ENCODE data around the gene BCL11A.

Gene BCL11A

DNA sequence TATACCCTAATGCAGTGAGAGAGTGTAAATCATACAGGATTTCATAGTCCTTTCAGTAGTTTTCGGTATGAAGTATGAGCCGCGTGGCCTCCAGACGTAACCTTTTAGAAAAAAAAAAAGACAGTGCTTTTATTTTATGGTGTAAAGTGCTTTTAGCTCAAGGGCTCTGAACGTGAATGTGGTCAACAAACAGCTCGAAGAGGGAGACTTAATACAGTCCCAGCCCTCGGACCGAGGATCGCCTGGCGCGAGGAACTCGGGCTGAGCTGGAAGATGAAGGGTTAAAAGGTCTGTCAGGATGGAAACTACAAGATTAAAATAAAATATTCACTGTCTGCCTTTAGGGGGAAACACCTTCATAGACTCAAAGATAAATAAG, 4.0 kb upstream of the BCL11A start:
- no peak for DNase-seq

DNA sequence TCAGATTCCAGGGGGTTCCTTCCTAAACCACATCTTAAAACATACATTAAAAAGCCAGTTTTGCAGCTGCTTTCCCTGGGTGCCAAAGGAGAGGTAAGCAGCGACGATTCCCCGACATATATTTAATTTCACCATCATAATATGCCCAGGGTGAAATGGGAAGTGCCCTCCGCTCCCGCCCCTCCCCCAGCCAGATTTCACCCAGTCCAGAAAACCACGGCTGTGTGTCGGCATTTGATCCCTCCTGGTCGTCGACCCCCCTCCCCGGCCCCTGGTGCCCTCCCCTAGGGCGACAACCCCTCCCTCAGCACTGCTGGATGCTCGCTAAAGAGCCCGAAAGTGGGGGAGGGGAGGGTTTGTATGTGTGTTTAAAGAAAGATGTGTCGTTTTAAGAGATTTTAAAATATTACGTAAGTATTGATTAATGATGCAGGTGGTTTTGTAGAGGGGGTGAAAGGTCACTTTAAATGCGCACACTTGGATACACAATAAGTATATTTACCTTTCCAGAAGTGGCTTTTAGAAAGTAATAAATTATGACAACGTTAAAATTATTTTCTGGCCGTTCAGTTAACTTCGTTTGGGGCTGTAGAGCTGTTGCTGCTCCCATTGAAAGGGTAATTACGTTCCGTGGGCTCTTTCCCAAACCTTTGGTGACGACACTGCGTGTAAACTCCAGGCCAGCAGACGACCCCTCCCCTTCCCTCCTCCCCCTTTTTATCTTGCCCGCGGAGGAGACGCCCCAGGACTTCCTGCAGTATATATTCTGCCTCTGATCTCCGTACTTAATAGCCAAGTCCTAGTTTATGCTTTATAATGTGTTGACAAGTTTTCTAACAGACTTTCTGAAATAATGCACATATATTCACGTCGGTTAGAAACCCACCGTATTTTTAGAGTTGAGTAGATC, 3.4 kb upstream of the BCL11A start:
- peak; percentile 82 to 95 for DNase-seq

DNA sequence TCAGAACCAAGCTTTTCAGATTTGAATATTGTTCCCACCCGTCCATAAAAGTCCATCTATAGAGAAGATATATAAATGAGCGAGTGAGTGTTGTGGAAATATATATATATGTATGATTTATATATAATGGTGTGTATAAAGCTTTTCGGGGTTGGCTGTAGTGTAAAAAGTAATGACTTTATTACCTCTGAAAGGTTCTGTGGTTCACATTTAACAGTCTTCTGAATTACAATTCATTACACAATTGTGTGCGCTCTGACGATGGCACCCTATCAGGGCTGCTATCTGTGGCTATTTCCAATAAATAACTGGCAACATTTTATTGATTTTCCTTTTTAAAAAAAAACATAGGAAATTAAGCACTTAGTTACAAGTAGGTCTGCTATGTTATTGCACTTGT, 2.7 kb upstream of the BCL11A start:
- DNase-seq: no peak

DNA sequence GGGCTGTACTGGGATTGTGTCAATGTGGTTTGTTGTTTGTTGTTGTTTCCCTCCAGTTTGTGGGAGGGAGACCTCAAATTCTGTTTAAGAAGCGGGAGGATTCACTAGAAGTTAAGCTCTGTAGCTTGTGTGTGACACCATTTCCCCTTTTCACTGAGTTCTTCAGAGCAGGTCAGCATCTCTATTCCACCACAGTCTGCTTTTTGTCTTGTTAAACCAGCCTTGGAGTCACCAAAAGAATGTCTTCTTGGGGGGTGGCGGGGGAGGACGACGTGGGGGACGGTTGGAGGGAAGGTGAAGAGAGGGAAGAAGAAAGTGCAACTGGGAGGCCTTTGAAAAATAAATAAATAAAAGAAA, 2.3 kb upstream of the BCL11A start:
- DNase-seq: no peak

DNA sequence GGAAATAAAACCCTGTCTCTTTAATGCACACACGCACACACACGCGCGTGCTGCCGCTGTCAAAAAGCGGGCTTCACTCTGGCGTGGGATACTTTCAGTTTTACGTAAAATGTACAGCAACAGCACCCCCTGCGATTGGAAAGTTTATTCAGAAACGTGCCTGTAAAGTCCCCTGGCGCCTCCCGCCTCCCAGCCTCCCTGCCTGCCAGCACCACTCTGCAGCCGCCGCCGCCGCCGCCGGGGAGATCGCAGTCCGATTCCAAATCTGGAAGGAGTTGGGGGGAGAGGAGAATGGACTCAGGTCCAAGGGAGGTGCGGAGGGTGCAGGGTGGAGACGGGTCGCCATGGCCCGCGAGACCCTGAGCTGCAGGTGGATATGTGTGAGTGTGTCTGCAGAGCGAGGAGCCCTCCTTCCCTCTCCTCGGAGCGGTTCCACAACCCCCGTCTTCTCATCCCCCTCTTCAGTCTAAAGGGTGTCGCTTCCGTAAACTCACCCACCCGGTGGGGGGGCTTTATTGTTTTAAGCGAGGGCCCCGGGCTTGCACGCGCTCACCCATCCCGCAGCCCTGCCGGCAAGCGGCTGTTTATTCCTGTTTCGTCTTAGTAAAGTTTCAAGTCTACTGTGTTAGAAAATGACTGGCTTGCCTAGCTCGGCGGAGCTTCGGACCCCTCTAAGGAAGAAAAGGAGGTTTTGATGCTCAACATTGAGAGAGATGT, 1.8 kb upstream of the BCL11A start:
- DNase-seq: peak; percentile 47 to 66

DNA sequence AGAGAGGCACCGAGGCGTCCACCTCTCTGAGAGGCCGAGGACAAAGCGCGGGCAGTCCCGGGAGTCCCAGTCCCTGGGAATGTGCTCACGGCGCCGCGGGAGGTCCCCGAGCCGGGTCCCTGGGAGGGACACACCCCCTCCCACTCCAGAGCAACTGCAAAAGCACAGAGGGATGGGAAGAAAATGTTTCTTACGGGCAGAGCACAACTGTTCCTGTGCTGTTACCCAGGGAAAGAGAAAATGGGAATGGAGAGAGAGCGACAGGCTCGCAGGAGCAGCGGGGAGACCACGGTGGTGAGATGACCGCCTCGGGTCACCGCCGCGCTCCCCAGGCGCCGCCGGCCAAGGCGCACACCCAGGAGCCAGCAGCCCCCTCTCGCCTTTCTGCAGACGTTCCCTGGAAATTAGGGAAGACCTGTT, 1.2 kb upstream of the BCL11A start:
- DNase-seq: no peak

DNA sequence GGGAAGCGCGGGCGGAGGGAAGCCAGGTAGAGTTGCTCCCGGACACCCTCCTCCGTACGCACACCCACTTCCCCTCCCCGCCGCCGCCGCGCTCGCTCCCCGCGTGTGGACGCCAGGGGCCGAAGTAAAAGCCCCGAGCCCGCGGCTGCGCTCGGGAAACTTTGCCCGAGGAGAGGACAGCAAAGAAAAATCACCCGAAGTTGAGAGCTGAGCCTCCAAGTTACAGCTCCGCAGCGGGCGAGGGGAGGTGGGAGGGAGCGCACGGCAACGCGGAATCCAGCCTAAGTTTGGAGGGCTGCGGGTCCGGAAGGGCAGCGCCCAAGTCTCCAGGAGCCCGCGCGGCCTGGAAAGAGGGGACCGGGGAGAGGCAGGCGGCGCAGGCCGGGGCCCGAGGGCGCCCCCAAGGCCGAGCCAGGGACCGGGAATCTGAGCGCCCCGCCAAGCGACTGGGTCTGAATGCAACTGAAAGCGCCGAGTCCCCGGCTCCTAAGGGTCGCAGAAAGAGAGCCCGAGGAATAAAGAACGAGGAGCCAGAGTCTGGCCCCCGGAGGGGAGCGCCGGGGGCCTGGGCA, 706 bp upstream of the BCL11A start:
- no peak for DNase-seq

DNA sequence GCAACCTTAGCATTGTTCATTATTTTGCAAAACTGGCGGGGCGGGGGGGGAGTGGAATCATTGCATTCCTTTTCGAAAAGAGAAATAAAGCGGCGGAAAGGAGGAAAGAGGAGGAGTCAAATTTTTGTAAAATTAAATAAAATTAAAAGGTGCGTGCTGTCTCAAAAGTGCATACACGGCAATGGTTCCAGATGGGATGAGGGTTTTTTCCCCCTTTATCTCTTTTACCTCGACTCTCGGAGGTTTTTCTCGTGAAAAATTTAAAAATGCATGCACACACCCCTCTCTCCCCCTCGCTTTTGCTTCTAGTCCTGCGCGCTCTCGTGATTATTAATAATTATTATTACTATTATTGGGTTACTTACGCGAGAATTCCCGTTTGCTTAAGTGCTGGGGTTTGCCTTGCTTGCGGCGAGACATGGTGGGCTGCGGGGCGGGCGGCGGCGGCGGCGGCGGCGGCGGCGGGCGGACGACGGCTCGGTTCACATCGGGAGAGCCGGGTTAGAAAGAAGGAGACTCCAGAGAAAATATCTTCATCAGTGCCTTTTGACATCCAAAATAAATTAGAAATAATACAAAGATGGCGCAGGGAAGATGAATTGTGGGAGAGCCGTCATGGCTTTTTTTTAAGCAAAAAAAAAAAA, 481 bp downstream of the BCL11A start:
- no peak for DNase-seq

DNA sequence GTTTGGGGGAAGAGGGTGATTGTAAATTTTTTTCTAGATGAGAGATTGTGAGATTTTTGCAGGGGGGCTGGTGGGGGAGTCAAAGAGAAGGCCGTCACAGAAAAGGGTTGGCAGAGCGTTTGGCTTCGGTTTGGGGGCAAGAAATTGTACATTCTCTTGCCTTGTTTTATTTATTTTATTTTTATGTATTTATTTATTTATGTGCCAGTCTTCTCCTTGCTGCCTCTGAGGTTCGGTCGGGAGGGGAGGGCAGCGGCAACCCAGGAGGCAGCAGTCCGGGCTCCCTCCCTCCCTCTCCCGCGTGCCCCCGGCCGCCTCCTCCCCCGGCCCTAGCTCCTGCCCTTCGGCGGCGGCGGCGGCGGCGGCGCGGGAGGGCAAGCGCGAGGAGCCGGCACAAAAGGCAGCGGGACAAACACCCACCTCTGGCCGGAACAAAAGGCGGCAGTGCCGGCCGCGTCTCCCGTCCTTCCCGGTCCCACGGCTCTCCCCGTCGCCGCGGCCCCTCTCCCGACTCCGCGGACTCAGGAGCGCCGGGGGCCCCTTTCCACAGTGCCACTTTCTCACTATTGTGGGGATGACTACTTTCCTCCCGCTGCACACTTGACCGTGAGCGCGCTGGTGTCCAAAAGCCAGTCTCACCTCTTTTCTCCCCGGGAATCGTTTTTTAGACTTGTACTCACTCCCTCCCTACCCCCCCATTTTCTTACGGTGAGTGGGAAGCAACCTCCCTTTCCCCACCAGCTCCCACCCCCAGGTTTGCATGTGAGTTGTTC, 1.2 kb downstream of the BCL11A start:
- DNase-seq: peak in 1 of 2 experiments; percentile 40

DNA sequence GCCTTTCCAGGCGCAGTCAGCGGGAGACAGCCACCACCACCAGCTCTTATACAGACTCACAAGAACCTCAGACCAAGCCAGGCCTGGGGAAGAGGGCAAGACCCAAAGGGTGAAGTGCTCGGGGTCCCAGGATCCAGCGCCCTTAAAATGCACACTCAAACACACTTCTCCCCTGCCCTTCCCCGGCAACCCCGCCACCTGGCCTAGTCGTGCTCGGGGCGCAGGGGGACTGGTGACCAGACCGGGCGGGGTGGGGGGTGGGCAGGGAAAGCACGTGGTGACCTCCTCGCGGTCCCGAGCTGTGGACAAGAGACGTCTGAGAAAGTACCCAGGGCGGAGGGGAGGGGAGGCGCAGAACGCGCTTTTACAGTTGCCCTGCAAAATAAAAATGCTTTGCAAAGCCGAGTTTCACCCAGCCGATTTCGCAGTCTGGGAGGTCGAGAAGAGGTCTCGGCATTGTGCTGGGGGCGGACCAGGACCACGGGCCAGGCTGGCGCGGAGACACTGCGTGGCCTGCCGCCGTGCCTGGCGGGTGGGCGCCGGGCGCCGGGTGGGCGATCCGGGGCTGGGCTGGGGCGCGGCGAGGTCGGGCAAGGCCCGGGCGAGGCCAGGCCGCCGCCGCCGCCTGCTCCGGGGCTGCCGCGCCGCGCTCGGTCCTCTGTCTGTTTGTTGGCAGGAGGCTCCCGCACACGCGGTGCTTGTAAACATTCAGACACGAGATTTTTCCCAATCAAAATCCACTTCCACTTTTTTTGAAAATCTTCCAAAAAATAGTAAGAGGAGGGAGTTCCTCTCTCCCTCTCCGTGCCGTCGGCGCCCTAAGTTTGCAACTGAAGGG, 2.0 kb downstream of the BCL11A start:
- DNase-seq: peak in 1 of 2 experiments; percentile 22

DNA sequence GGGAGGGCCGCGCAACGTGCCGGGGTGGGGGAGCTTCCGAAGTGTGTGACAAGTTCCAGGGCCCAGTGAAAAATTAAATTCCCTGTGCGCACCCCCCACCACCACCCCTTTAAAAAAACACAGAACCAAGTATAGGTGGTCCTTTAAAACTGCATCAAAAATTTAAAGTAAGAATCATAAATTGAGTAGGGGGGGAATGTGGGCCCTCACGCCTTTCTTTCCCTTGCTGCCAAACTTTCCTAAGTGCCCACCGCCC, 2.5 kb downstream of the BCL11A start:
- DNase-seq: no peak

DNA sequence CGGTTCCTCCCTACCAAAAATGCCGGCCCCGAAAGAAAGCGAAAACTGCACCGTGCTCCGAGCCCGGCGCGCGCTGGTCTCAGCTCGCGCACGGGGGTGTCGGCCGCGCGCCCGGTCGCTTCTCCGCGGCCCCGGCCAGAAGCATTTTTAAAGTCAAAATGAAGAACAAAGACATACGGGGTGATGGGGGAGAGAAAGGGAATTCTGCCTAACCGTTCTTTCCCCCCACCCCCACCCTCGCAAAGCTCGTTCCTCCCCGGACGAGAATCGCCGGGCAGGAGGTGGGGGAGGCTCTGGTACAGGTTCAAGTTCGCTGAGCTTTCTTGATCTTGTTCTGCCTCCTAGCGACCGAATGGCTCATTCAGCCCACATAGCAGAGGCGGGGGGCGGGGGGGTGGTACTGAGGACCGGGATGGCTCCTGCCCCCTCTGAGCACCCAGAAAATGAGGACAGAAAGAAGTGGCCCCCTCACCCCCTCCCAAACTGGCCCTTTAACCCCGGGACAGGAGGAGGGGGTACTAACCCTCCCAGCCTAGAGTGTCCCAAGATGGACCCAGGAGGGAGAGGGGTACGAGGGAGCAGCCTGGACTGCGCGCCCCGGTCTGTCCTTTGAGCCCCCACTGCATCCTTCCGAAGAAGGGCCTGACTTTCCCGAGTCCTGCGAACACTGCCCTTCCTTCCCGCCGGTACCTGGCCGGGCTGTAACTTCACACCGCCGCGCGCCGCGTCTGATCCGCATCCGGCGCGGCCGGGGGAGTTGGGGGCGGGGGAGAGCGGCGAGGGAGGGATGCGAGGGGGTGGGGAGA, 3.1 kb downstream of the BCL11A start:
- peak; percentile 67 to 91 for DNase-seq

DNA sequence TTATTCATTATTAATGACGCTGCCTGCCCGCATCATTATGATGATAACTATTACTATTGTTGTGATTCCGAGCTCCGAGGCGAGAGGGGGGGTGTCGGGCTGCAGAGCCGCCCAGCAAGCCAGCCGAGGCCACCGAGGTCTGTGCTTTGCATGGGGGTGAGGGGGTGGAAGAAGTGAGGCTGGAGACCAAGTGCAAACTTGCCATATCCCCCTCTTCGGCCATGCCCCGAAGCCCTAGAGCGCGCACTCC, 3.6 kb downstream of the BCL11A start:
- DNase-seq: no peak

DNA sequence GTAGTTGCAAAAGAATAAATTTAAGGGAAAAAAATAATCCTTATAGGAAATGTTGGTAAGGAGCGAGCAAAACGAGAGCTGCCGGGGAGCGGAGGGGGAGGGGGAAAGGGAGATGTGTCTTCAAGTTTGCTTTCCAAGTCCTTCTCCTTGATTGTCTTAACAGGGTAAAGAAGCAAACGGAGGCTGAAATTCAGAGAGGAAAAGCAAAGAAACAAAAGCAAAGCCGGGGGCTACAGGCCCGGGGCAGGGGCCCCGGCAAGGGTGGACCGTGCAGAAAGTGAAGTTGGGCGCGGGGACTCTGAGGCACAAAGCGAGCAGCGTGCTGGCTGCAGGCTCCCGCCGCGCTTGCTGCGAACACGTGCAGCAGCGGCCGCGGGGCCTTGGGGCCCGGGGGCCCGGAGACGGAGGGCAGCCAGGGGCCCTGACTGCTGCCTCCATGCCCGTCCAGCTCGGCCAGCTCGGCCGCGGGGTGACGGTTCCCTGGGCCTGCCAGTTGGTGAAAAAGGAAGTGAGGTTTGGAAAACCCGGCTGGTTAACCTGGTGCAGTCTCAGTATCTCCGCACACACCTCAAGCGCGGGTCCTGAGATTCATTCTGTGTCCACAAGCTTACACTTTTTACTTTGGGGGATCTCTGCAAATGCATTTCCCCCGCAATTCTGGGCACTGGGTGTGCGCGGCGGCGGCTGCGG, 4.1 kb downstream of the BCL11A start:
- no peak for DNase-seq

DNA sequence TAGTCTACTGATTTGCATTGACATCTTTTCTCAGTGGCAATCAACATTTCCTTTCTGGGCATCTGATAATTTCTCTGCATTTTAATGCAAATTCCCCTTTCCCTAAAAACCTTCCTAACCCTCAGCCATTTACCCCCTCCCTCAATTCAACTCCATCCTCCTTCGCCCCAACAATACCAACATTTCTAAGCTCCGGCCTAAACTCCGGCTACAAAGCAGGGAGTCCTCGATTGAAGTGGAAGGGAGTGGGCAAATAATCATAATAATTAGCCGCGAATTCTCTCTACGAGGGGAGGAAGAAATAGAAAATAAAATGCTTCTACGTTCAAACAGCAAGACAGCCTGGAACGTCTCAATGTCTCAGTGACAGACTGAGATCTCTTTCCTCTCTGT, 4.6 kb downstream of the BCL11A start:
- DNase-seq: no peak

DNA sequence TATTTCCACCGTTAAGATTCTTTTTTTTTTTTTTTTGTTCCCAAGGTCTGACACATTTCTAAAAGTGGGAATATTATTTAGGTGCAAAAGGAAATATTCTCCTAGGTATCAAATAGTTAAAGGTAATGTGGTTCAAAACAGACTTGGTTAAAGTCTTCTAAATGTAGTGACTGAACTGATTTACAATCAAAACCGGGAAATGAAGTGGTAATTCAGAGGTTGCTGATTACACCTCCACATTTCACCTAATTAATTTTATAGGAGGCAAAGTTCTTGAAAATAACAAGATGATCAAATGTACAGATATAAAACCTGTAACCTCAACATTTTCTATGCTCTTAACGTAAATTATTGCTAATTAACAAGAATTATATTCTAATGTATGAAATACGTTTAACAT, 5.1 kb downstream of the BCL11A start:
- DNase-seq: no peak

DNA sequence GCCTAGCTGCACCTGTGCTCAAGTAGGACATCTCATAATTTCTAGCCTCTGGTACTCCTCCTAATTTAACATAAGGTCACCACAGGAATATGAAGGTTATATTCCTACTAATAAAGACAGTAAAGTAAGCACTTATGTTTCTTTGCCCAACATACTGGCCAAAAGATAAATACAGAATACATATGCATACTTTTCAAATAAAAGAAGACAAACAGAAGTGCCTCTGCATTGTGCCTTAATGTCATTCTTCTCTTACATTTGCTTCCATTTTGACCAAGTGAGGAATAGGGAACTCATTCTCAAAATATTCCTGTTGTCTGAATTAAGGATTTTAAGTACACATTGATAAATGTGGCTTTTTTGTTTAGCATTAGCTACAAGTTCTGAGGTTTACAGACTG, 5.6 kb downstream of the BCL11A start:
- no peak for DNase-seq

DNA sequence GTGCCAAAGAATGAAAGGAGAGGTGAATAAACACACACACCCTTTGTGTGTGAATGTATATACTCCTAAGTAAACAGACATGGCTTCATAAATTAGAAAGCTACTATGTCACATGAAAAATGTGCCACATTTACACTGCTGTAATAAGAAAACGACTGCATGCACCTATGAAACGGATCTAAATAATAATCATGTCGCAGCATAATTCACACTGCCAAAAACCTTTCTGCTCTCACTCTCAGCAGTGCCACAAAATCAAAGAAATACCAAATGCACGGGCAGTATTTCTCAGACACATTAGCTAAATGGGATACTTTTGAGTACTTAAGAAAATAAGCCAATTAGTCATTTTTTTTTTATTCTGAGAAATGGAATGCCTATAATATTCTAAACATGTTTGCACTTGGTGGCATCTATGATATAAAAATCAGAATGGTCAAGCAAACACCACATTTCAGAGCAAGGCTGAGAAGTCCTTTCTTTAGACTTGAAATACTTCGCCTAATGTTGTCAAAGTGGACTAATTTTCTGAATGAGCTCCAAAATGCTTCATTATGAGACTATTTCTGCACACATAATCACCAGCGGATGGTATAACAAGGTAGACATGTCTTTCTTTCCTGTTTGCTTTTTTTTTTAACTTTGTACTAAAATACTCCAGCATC, 6.6 kb downstream of the BCL11A start:
- DNase-seq: no peak

DNA sequence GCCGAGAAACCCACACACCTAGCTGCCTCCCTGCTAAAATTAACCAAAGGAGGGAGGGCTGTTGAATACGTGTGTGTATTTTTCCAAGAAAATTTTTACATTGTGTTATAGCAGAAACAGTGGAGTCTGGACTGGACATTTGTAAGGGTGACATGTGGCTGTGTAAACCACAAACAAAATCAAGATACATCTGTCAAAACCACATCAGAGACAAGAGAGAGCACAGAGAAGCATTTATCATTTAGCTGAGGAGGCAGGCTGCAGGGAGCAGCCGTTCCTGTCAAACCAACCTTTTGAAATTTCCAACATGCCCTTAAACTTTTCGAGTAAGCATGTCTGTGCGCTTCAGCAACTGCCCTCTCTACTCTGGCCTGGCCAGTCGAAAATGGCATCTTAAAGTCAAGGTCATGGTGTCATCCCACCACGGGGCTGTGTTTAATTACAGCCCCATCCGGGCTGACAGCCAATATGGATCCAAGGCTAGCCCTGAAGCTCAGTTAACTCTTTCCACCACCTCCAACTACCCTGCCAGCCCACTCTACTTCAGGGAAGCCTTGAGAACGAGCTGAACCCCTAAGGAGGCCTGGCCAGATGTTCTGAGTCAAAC, 8.4 kb downstream of the BCL11A start:
- DNase-seq: no peak

DNA sequence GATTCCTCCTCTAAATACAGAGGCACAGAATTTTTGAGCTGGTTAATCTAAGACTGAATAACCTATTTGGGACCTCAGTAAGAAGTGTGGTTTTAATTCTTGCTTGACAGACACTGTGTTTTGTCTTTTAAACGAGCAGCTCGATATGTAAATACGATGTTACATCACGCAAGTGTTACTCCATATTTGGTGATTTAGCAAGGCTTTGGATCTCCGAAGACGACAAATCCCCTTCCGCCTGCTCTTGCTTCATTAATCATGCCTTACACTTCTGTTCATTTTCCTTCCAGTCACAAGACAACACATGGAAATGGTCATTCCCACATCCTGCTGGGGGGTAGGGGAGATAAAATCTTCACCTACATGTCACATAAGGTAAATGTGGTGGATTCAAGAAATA, 9.4 kb downstream of the BCL11A start:
- no peak for DNase-seq

Measured in SHP77 (cell line).